GM19351 (cell line): ENCODE results near the gene CCN6.

ENCODE experiments used
- ATAC-seq: cut with Tn5 transposase; IDR thresholded peaks from one replicate; pipeline ENCODE4 v1.9.1; 2021; ENCODE audit warnings: mild to moderate bottlenecking, moderate library complexity; ENCODE audit not compliant: unreplicated experiment

CCN6 gene

GRCh38 chr6:112054001-112054400, at the start of gene CCN6:
CCN6 (plus strand) TSS chr6:112054104; CDS start chr6:112054358, 254 bp downstream.
- no peak for ATAC-seq

- no peak for ATAC-seq
Observed at GRCh38 chr6:112004201-112005012, 49.5 kb upstream of the CCN6 start.

GRCh38 chr6:112005013-112005371, 48.9 kb upstream of the CCN6 start:
- no peak for ATAC-seq

GRCh38 chr6:112007254-112007653, 46.6 kb upstream of the CCN6 start:
- no peak for ATAC-seq

- ATAC-seq, result no peak
Observed at GRCh38 chr6:112007805-112008204, 46.1 kb upstream of the CCN6 start.

GRCh38 chr6:112008482-112008881, 45.4 kb upstream of the CCN6 start:
- ATAC-seq, result no peak

- ATAC-seq, result no peak
Observed at GRCh38 chr6:112010328-112010727, 43.6 kb upstream of the CCN6 start.

GRCh38 chr6:112013051-112013450, 40.9 kb upstream of the CCN6 start:
- no peak for ATAC-seq

- ATAC-seq, result no peak
Observed at GRCh38 chr6:112014483-112014882, 39.4 kb upstream of the CCN6 start.

GRCh38 chr6:112015725-112016124, 38.2 kb upstream of the CCN6 start:
- no peak for ATAC-seq

GRCh38 chr6:112016320-112016719, 37.6 kb upstream of the CCN6 start:
- peak; percentile 68 for ATAC-seq

GRCh38 chr6:112017169-112017568, 36.7 kb upstream of the CCN6 start:
- peak; percentile 62 for ATAC-seq

GRCh38 chr6:112017760-112018537, 36.0 kb upstream of the CCN6 start:
- ATAC-seq, result no peak

GRCh38 chr6:112018619-112019416, 35.1 kb upstream of the CCN6 start:
- no peak for ATAC-seq

- no peak for ATAC-seq
Observed at GRCh38 chr6:112019589-112019988, 34.3 kb upstream of the CCN6 start.

- ATAC-seq, result no peak
Observed at GRCh38 chr6:112021691-112022310, 32.1 kb upstream of the CCN6 start.

GRCh38 chr6:112022749-112023148, 31.2 kb upstream of the CCN6 start:
- no peak for ATAC-seq

GRCh38 chr6:112024464-112024863, 29.4 kb upstream of the CCN6 start:
- no peak for ATAC-seq

GRCh38 chr6:112026933-112027332, 27.0 kb upstream of the CCN6 start:
- ATAC-seq, result no peak

- ATAC-seq, result peak; percentile 86
Observed at GRCh38 chr6:112027942-112028674, 25.8 kb upstream of the CCN6 start.
